Anterior cingulate cortex (tissue), 58 donors: ENCODE data around the gene HMCES.
"Not testable (repeated sequence)": the region's sequence is repeated elsewhere in the genome, so short reads cannot be mapped to it uniquely, and the experiment has no call there.

Experiments
- DNase-seq, 58 donors: peaks; one replicate each; lab custom pipeline; 2025; lab: John Stamatoyannopoulos, UW

The HMCES gene

DNA sequence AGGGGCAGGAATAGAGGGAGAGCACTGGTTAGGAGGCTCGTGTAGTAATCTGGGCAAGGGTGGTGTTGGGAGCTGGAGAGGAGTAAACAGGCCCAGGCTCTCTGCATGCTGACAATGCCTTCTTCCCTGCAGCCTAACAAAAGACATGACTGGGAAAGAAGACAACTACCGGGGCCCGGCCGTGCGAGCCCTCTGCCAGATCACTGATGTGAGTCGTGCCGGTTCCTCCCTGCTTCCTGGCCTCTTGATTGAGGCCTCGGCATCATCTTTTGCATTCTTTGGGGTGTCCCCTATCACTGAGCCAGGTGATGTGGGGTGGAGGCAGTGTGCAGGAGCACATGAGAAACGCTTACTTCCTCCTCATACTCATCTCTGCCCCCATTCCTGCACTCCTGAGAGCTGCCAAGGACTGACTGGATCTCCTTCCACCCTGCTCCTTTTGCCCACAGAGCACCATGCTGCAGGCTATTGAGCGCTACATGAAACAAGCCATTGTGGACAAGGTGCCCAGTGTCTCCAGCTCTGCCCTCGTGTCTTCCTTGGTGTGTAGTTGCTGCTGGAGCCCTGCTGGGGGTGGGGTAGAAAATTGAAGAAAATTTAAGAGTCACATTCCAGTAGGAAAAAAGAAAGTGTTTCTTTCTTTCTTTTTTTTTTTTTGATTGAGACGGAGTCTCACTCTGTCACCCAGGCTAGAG lies 24.0 kb upstream of the HMCES start:
- no peak for DNase-seq

DNA sequence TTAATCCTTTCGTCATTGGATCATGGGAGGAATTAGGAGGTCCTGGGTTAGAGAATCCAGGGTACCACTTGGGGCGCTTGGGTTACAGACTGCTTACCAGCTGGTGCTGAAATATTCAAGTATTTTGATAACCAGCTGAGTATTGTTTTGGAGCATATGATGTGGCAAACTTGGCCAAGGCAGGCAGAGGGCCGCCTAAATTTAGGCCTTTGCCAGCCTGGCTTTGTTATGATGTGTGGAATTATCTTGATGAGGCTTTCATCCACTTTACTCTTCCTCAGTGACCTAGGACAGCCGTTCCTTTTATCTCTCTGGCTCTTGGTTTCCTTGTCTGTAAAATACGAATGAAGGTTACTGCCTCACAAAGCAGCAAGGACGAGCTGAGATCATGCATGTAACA lies 22.4 kb upstream of the HMCES start:
- no peak for DNase-seq

DNA sequence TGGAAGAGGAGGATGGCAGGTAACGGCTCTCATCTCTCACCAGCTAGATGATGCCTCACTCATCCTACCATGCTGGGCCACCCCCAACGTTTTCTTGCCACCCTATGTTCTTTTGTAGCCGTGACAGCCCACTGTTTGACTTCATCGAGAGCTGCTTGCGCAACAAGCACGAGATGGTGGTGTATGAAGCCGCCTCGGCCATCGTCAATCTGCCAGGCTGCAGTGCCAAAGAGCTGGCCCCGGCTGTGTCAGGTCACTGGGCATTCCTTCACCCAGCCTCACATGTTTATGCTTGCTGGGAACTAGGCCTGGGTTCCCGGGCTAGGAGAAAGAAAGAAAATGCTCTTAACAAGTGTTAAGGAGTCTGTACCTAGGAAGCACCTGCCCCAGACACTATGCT lies 21.1 kb upstream of the HMCES start:
- no peak for DNase-seq

DNA sequence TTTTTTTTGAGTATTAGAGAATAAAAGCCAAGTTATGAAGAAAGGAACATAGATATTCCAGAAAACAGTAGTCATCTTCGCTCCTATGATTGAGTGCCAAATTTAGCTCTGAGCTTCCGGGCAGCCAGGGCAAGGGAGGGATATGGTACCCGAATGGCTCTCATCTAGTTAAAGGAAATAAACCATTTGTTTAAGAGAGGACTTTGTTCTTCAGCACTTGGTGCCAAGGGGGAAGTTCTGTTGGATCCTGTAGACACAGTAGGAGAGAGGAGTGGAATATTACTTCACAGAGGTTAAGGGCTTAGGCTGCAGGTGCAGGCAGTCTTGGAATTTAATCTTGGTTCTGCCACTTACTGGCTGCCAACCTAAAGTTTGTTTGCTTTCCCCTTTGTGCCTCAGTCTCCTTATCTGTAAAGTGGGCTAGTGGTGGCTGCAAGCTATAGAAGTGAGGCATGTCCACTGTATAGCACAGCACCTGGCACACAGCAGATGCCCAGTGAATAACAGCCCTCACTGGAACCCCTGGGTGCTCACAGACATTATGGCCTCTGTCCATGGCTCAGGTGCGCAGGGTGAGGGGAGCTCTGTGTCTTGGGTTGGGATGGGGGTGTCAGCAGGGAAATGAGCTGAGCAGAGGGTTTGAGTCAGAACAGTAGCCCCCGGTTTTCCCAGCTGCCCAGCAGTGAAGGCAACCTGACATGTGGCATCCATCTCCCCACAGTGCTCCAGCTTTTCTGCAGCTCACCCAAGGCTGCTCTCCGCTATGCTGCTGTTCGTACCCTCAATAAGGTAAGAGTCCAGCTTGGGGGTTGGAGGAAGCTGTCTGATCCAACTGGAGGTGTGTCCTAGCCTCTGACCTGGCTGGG lies 18.8 kb upstream of the HMCES start:
- DNase-seq = no peak

DNA sequence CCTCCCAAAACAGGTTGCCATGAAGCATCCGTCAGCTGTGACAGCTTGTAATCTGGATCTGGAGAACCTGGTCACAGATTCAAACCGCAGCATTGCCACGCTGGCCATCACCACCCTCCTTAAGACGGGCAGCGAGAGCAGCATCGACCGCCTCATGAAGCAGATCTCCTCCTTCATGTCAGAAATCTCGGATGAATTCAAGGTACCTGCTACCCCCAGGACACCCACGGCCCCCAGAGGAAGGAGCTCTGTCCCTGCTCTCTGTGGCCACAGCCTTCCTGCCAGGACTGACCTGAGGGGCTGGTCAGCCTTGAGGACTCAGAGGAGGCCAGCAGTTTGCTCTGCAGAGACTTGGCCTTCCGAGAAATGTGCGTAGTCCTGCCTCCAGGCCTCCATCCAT lies 18.1 kb upstream of the HMCES start:
- DNase-seq = no peak

DNA sequence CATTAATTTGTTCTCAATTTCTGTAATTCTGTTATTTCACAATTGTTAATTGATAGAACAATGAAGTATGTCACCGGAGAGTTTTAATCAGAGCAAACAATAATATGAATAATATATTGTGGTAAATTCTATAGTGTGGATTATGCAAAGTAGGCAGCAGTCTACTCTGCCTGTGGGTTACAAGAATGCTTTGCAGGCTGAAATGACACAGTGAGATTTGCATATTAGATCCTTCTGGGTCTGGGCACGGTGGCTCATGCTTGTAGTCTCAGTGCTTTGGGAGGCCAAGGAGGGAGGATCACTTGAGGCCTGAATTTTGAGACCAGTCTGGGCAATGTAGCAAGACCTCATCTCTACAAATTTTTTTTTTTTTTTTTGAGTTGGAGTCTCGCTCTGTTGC lies 16.8 kb upstream of the HMCES start:
- DNase-seq = no peak

DNA sequence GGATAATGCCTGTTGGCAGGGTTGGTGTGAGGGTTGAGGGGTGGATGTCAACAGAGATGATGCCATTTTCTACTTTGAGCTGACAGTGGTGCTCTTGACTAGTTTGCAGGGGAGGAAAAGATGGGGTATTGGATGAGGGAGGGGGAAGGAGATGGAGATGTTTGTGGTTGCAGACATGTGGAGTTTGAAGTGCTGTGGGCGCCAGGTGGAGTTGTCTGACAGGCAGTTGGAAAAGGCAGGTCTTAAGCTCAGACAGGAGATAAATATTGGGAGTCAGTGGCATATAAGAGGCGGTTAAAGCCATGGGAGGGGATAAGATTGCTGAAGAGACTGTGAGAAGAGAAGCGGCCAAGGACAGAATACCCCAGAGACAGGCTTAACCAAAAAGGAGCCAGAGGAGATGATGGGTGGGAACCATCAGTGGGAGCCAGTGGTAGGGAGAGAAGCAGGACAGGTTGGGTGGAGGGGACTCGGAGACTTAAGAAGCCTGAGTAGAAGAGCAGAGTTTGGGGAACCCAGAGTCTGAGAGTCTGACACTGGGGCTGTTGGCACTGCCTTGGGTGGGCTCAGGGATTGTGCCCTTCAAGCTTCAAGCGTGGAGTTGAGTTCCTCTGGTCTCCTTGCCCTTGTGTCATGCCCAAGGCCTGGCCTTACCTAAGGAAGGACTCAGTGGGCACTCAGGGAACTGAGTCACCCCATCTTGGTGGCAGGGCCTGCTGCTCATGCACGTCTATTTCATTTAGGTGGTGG lies 15.3 kb upstream of the HMCES start:
- DNase-seq = no peak

DNA sequence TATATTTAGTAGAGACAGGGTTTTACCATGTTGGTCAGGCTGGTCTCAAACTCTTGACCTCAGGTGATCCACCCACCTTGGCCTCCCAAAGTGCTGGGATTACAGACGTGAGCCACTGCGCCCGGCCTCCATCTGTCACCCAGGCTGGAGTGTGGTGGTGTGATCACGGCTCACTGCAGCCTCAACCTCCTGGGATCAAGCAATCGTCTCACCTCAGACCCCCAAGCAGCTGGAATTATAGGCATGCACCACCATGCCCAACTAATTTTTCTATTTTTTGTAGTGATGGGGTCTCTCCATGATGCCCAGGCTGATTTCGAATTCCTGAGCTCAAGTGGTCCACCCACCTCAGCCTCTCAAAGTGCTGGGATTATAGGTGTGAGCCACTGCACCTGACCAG lies 13.7 kb upstream of the HMCES start:
- not testable (repeated sequence) for DNase-seq

DNA sequence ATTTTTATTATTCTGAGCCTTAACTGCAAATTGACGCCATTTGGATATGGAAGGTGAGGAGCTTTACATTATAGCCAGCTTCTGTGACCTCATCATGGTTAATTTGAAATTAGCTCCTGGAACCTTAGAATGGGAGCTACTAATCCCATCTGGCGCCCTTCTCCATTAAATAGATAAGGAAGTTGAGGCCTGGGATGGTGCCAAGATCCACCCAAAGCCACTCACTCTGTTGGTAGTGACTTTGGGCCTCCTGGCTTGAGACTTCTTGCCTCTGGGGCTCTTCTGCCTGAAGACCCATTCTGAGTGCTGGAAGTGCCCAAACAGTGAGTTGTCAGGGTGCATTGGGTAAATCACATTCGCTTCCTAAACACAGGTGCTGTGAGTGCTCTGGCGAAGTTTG lies 12.0 kb upstream of the HMCES start:
- DNase-seq = no peak

DNA sequence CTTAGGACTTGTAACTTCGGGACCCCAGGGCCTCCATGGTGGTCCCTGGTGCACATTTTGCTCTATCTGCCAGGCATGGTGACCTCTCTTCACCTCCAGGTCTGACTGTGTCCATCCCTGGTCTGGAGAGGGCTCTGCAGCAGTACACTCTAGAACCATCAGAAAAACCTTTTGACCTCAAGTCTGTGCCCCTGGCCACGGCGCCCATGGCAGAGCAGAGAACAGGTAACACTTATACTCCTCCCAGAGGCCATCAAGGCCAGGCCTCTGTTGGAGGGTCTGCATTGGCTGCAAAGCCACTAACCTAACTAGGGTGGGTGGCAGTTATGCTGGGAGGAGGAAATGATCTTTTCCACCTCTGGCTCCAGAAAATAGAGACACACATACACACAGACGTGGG lies 10.3 kb upstream of the HMCES start:
- DNase-seq = no peak

DNA sequence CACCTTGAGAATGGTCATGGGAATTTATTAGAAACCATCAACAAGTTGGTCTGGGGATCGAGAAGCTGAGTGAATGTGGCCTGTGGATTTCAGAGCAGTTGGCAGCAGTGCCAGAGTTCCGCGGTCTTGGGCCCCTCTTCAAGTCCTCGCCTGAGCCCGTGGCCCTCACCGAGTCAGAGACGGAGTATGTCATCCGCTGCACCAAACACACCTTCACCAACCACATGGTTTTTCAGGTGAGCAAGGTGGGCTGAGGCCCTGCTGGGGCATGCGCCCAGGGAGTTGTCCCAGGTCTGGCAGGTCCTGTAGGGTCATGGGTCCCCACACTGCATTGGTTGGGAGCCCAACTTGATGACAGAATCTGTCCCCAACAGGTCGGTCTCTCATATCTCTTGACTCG lies 7.0 kb upstream of the HMCES start:
- DNase-seq = no peak

DNA sequence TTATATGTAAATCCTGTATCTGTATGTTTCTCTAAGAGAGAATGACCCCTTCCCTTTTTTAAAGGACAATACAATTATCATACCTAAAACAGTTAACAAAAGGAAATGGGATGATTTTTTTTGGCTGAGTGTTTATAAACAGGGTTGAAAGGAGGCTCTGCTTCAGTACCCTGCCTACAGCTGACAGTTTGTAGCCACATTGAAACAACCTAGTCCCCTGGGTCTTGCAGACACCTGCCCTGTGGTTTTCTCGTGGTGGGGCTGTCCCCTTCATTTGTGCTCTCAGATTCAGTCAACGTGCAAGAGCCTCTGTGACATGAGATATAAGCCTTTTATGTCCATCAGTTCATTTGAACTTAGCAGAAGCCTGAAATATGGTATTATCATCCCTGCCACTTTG lies 2.3 kb upstream of the HMCES start:
- no peak for DNase-seq

DNA sequence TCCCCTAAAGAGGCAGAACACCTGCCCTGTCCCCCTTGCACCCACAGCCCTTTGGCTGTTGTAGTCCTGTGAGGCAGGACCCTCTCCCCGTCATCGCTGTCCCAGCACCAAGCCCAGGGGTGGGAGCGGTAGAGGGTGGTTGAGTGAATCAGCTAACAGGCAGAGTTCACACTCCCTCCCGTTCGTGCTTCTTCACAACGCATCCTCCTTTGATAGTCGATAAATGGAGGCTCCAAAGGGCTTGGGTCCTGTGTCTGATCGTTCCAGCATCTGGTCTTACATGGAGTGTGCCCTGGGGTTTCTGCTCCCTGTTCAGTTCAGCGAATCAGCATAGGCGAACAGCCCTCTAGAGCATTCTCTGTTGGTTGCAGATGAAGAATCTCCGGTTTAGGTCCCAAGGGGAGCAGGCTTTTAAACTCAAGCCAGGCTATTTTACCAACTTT lies 820 bp upstream of the HMCES start:
- no peak for DNase-seq

DNA sequence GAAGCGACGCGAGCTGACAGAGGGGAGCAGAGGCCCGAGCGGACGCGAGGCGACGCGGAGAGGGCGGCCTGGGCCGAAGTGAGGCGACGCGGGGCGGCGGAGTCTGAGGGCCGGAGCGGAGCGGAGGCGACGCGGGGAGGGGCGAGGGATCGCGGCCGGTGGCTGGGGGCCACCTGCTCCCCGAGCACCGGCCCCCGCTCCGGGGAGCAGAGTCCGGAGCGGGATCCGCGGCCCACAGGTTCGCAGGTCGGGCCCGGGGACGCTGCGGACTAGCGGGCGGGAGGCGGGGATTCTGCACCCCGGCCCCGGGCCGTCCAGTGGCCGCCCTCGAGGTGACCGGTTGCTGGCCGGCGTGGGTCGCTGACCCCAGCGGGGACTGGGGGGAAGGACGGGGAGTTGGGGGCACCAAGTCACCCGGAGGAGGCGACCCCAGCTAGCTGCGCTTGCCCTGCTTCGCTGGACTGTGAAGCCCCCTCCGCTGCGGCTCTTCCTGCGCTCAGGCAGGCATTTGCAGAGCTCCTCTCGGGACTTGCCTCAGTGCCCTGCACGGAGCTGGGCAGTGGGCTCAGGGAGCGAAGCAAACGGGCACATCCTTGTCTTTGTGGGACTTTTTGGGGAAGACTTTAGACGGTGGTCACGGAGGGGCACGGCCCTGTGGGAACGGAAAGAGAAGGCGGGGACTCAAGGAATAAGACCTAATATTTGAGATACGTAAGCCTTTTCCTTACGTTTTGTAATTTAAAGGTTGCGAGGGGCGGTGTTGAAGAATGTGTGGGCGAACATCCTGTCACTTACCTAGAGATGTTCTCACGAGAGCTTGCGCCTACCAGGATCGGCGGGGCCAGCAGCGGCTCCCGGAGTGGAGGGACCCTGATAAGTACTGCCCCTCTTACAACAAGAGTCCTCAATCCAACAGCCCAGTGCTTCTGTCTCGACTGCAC lies 566 bp downstream of the HMCES start:
- DNase-seq = peak in 21 of 58 donors; percentile 5 to 62 (median 28)

DNA sequence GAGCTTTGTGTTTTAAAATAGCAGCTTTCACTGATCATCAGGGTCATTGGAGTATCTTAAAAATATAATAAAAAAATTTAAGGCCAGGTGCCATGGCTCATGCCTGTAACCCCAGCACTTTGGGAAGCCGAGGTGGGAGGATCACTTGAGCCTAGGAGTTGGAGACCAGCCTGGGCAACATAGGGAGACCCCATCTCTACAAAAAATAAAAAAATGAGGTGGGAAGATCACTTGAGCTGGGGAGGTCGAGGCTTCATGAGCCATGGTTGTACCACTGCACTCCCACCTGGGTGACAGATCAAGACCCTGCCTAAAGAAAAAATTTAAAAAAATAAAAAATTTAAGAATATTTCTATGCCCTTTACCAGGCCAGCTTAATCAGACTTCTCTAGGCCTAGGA lies 1.5 kb downstream of the HMCES start:
- no peak for DNase-seq

DNA sequence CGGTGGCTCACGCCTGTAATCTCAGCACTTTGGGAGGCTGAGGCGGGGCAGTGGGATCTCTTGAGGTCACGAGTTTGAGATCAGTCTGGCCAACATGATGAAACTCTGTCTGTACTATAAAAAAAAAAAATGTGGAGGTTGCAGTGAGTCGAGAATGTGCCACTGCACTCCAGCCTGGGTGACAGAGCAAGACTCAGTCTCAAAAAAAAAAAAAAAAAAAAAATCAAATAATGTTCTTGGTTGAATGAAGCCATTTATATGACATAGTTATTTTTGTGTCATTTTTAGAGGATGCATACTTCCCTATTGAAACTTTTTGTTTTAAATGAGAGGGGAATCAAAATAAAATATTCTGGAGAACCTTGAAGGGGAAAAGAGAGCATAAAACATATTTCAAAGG lies 3.1 kb downstream of the HMCES start:
- DNase-seq = no peak

DNA sequence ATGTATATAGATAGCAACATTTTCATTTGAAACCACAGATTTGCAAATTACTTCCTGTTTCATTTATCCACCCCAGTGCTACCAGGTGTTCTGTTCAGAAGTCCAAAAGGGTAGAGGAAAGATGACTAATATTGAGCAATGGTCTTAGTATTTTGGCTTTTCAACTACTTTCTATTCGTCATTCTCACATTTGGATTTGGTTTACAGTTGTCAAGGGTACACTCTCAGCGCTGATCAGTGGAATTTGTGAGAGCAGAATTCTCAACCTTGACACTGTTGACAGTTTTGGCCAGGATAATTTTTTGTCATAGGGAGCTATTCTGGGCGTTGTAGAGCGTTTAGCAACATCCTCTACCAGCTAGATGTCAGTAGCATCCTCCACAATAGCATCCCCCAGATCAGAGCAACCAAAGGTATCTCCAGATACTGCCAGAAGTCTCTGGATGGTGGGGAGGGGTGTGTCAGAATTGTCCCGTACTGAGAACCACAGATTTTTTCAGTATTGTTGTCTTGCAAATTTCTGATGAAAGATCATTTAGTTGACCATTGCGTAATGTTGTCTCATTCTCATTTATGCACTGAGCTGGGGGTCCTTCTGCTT lies 4.2 kb downstream of the HMCES start:
- no peak for DNase-seq

DNA sequence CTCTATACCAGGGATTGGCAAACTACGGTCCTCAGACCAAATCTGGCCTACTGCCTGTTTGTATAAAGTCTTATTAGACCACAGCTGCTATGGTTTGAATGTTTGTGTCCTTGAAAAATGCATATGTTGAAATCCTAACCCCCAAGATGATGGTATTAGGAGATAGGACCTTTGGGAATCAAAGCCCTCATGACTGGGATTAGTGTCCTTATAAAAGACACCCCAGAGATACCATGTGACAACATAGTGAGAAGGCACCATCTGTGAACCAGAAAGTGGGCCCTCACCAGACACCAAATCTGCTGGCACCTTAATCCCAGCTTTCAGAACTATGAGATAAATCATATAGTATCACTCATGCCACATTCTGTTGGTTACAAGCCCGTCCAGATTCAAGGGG lies 7.4 kb downstream of the HMCES start:
- no peak for DNase-seq

DNA sequence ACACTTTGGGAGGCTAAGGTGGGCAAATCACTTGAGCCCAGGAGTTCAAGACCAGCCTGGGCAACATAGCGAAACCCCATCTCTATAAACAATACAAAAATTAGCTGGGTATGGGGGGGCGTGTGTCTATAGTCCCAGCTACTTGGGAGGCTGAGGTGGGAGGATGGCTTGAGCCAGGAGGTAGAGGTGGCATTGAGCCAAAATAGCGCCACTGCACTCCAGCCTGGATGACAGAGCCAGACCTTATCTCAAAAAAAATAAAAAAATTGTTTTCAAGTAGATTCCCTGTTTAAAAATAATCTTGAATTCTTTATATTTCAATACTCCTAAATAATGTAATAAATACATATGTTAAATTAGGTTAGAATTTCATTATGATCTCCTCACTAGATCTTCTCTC lies 9.8 kb downstream of the HMCES start:
- no peak for DNase-seq
